ENCODE results near the gene SURF6. TPM values are rescaled to one million over a fixed set of nuclear protein-coding genes. Genes with fewer than 3 reads are reported as not detected.

Gene SURF6
- total RNA-seq, 1 donor from 2014 or later = 23.9 TPM

DNA sequence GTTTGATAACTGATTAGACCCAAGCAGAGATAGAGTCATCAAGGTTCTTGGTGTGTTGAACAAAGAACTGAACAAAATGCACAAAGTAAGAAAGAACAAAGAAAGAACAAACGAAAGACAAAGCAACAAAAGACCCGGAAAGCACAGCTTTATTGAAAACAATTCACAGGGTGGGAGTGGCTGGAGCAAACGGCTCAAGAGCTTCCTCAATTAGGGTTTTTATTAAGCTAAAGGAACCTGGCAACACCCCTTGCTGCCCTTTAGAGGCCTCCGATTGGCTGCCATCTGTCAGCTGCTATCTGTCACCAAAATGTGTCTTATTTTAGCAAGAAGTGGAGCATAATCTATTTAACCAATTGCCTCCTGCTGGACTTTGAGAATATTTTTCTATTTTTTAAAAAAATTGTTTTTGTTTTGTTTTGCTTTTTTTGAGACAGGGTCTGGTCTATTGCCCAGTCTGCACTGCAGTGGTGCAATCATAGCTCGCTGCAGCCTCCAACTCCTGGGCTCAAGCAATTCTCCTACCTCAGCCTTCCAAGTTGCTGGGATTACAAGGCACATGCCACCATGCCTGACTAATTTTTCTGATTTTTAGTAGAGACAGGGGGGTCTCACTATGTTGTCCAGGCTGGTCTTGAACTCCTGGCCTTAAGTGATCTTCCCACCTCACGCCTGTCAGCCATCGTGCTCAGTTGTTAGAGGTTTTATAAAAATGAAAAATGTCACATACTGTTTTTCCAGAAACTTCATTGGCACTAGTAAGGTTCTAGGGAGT, 53.3 kb downstream of the SURF6 start:
- Mint-ChIP-seq H3K4me3 (no peak overlapping the region), H3K36me3 (ENCODE audit: low read depth) (no peaks in the 10 kb centered on the region), H3K9me3 (peaks cover 7% of the 10 kb centered on the region), H3K27me3 (peaks cover 20% of the 10 kb centered on the region), H3K27ac (no peak overlapping the region), H3K4me1 (no peaks in the 10 kb centered on the region)
- no peak for ATAC-seq (ENCODE audit: low read depth)
- TF ChIP-seq, protein P1, sequence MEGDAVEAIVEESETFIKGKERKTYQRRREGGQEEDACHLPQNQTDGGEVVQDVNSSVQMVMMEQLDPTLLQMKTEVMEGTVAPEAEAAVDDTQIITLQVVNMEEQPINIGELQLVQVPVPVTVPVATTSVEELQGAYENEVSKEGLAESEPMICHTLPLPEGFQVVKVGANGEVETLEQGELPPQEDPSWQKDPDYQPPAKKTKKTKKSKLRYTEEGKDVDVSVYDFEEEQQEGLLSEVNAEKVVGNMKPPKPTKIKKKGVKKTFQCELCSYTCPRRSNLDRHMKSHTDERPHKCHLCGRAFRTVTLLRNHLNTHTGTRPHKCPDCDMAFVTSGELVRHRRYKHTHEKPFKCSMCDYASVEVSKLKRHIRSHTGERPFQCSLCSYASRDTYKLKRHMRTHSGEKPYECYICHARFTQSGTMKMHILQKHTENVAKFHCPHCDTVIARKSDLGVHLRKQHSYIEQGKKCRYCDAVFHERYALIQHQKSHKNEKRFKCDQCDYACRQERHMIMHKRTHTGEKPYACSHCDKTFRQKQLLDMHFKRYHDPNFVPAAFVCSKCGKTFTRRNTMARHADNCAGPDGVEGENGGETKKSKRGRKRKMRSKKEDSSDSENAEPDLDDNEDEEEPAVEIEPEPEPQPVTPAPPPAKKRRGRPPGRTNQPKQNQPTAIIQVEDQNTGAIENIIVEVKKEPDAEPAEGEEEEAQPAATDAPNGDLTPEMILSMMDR (IDR thresholded peaks at IDR 0.05) = no peak
- CTCF ChIA-PET = no interaction called here
- intact Hi-C loops (cut with micrococcal nuclease) = no loop called here
- DNase-seq = no peak
- POLR2A ChIA-PET = no interaction called here

DNA sequence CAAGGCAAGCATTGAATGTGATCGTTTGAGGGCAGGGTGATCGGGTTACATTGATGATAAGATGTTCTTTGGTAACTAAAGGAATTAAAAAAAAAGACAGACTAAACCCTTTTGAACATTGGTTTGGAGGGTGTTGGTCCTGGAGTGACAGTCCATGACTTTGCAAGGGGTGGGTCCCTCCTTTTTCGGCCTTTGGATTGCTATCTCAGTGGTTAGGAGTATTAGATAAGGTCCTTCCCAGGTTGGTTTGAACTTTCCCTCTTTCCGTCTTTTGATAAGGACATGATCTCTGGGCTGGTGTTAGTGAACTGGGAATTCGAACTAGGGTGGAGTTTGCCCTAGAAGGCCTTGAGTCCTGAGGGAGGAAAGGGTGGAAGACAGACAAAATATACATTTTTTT, 55.6 kb downstream of the SURF6 start:
- no peak for ATAC-seq (ENCODE audit: low read depth)
- H3K4me3 Mint-ChIP-seq = no peak overlapping the region
- POLR2A ChIA-PET = no interaction called here
- intact Hi-C loops (cut with micrococcal nuclease) = no loop called here
- TF ChIP-seq, protein P1 (IDR thresholded peaks at IDR 0.05) = no peak
- no peak overlapping the region for H3K27ac Mint-ChIP-seq
- DNase-seq = no peak
- no peaks in the 10 kb centered on the region for H3K36me3 Mint-ChIP-seq (ENCODE audit: low read depth)
- peaks cover 7% of the 10 kb centered on the region for H3K9me3 Mint-ChIP-seq
- CTCF ChIA-PET = no interaction called here
- H3K4me1 Mint-ChIP-seq = peaks cover 4% of the 10 kb centered on the region
- H3K27me3 Mint-ChIP-seq = peaks cover 30% of the 10 kb centered on the region

Other genes with a start within 250 kb of the SURF6 start
- gene RALGDS, start 214.9 kb downstream of the SURF6 start, total RNA-seq = 21.2 and 29.2 TPM in 2 replicates
- 42.2 and 49.5 TPM in 2 replicates for gene GBGT1, start 172.3 kb downstream of the SURF6 start, total RNA-seq
- gene OBP2B, start 126.9 kb downstream of the SURF6 start, total RNA-seq = not detected in 2 replicates
- not detected in 2 replicates for gene ABO, start 61.0 kb downstream of the SURF6 start, total RNA-seq
- 40.7 and 45.7 TPM in 2 replicates for gene MED22, start 11.9 kb upstream of the SURF6 start, total RNA-seq
- 3,786 and 4,134 TPM in 2 replicates for gene RPL7A, start 12.0 kb upstream of the SURF6 start, total RNA-seq
- gene SURF1, start 20.3 kb upstream of the SURF6 start, total RNA-seq = 33.6 and 38.9 TPM in 2 replicates
- 17.3 and 17.8 TPM in 2 replicates for gene SURF2, start 20.4 kb upstream of the SURF6 start, total RNA-seq
- gene SURF4, start 39.9 kb upstream of the SURF6 start, total RNA-seq = 57.0 and 58.2 TPM in 2 replicates
- gene STKLD1, start 40.2 kb upstream of the SURF6 start, total RNA-seq = 0.37 and 0.44 TPM in 2 replicates
- 31.6 and 33.3 TPM in 2 replicates for gene REXO4, start 81.8 kb upstream of the SURF6 start, total RNA-seq
- gene ADAMTS13, start 86.2 kb upstream of the SURF6 start, total RNA-seq = 1.9 TPM in 2 replicates
- gene CACFD1, start 123.8 kb upstream of the SURF6 start, total RNA-seq = 13.8 and 15.0 TPM in 2 replicates
- gene SLC2A6, start 142.9 kb upstream of the SURF6 start, total RNA-seq = 32.9 and 37.4 TPM in 2 replicates
- not detected in 2 replicates for gene MYMK, start 188.8 kb upstream of the SURF6 start, total RNA-seq
- gene ADAMTSL2, start 198.5 kb upstream of the SURF6 start, total RNA-seq = not detected in 2 replicates